Tibial nerve (tissue), 3 donors: ENCODE results near the gene EIF2S3B.

Experiments used
- CTCF ChIP-seq, 5 experiments: fragments of 200-600 bp in 3 of 5; fragments of 450-650 bp in 2 of 5; sonication (generic) in 3 of 5; IDR thresholded peaks; one replicate each; pipeline ENCODE4 v1.5.1; 2016 to 2019; ENCODE audit warnings: antibody characterized with exemption in 5 of 5, mild to moderate bottlenecking in 3 of 5, moderate library complexity in 2 of 5
- POLR2A ChIP-seq, 2 donors: fragments of 450-650 bp; IDR thresholded peaks; one replicate each; pipeline ENCODE4 v1.6.1; 2017; ENCODE audit warnings: antibody characterized with exemption in 2 of 2, mild to moderate bottlenecking in 2 of 2, moderate library complexity in 2 of 2

GRCh38 chr12:10503460-10503859, 2.2 kb upstream of the EIF2S3B start:
- TF ChIP-seq POLR2A (IDR thresholded peaks at IDR 0.05) (no peak), CTCF (IDR thresholded peaks at IDR 0.05) (no peak)
